ENCODE data around the gene SLC13A4. TPM values are rescaled to one million over a fixed set of nuclear protein-coding genes. Genes with fewer than 3 reads are reported as not detected.

SLC13A4 gene
- total RNA-seq, 1 donor from 2014 or later: 0.08 TPM

DNA sequence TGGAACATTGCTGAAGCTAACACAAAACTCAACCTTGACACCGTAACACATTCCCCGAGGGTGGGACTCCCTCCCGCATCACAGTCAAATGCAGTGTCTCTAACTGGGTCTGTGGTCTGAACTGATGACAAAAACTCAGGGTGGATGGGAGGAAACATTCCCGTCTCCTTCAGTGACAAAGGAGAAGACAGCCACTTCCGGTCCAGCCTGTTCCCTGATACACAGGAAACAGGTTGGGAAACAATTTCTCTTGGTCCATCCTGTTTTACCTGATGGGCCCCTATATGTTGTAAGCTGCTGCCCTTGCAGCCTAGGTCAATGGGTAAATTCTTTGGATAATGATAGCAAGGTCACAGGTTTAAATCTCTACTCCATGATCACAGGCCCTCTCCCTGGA is 20.4 kb downstream of the SLC13A4 start:
- Histone ChIP-seq H3K27me3 (ENCODE audit: control insufficient read depth, insufficient read depth, low read length) (no peaks in the 10 kb centered on the region), H3K36me3 (ENCODE audit: control insufficient read depth, insufficient read depth, low read length) (no peaks in the 10 kb centered on the region), H3K4me3 (ENCODE audit: low read depth, low read length) (no peak overlapping the region)
- no peak for DNase-seq (ENCODE audit: low read depth)
- no peak for TF ChIP-seq CTCF (IDR thresholded peaks at IDR 0.05; ENCODE audit: insufficient read depth, low read length, poor library complexity, severe bottlenecking)

- Histone ChIP-seq H3K27me3 (ENCODE audit: control insufficient read depth, insufficient read depth, low read length) (no peaks in the 10 kb centered on the region), H3K36me3 (ENCODE audit: control insufficient read depth, insufficient read depth, low read length) (no peaks in the 10 kb centered on the region), H3K4me3 (ENCODE audit: low read depth, low read length) (no peak overlapping the region)
- TF ChIP-seq CTCF (IDR thresholded peaks at IDR 0.05; ENCODE audit: insufficient read depth, low read length, poor library complexity, severe bottlenecking): no peak
- DNase-seq (ENCODE audit: low read depth): no peak
Observed at GRCh38 chr7:135706858-135707569, 21.0 kb downstream of the SLC13A4 start.

GRCh38 chr7:135706038-135706742 is 21.8 kb downstream of the SLC13A4 start:
- H3K4me3 ChIP-seq (ENCODE audit: low read depth, low read length): no peak overlapping the region

GRCh38 chr7:135704698-135705097 is 23.3 kb downstream of the SLC13A4 start:
- Histone ChIP-seq H3K36me3 (ENCODE audit: control insufficient read depth, insufficient read depth, low read length) (no peaks in the 10 kb centered on the region), H3K27me3 (ENCODE audit: control insufficient read depth, insufficient read depth, low read length) (no peaks in the 10 kb centered on the region), H3K4me3 (ENCODE audit: low read depth, low read length) (no peak overlapping the region)
- DNase-seq (ENCODE audit: low read depth): no peak
- no peak for TF ChIP-seq CTCF (IDR thresholded peaks at IDR 0.05; ENCODE audit: insufficient read depth, low read length, poor library complexity, severe bottlenecking)

More at GRCh38 chr7:135706038-135706742, 21.8 kb downstream of the SLC13A4 start:
- no peak for DNase-seq (ENCODE audit: low read depth)
- H3K27me3 ChIP-seq (ENCODE audit: control insufficient read depth, insufficient read depth, low read length): no peaks in the 10 kb centered on the region
- H3K36me3 ChIP-seq (ENCODE audit: control insufficient read depth, insufficient read depth, low read length): no peaks in the 10 kb centered on the region
- no peak for TF ChIP-seq CTCF (IDR thresholded peaks at IDR 0.05; ENCODE audit: insufficient read depth, low read length, poor library complexity, severe bottlenecking)

GRCh38 chr7:135704074-135704473 is 23.9 kb downstream of the SLC13A4 start:
- DNase-seq (ENCODE audit: low read depth): no peak
- Histone ChIP-seq H3K36me3 (ENCODE audit: control insufficient read depth, insufficient read depth, low read length) (no peaks in the 10 kb centered on the region), H3K27me3 (ENCODE audit: control insufficient read depth, insufficient read depth, low read length) (no peaks in the 10 kb centered on the region), H3K4me3 (ENCODE audit: low read depth, low read length) (no peak overlapping the region)
- peak; percentile 17 for TF ChIP-seq CTCF (IDR thresholded peaks at IDR 0.05; ENCODE audit: insufficient read depth, low read length, poor library complexity, severe bottlenecking)

All from kidney epithelial cell (primary cell).